GM12872 (cell line): Measurements from ENCODE around the gene AVPR2.

Experiments used
- TF ChIP-seq, protein P1 (sequence below): IDR thresholded peaks from 3 replicates; pipeline ENCODE4 v1.5.1; 2011; ENCODE audit warnings: low read depth, mild to moderate bottlenecking, low read length, moderate library complexity; ENCODE audit not compliant: insufficient read depth

Gene AVPR2

DNA sequence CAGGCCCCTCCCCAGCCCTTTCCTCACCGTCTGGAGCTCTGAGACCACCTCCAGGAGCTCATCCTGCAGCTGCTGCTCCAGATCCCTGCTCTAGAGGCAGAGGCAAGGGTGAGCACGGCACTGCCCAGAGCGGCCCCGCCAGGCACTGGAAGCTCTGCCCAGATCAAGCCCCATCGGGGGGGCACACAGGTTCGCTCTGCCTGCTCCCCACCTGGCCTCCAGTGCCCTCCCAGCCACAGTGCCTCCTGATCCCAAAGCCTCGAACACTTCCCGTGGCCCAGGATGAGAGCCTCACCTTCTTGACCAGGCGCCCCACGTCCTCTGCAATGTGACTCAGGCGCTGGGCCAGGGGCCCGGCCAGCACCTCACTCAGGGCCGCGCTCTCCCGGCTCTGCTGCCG lies 16.6 kb downstream of the AVPR2 start:
- TF ChIP-seq, protein P1, sequence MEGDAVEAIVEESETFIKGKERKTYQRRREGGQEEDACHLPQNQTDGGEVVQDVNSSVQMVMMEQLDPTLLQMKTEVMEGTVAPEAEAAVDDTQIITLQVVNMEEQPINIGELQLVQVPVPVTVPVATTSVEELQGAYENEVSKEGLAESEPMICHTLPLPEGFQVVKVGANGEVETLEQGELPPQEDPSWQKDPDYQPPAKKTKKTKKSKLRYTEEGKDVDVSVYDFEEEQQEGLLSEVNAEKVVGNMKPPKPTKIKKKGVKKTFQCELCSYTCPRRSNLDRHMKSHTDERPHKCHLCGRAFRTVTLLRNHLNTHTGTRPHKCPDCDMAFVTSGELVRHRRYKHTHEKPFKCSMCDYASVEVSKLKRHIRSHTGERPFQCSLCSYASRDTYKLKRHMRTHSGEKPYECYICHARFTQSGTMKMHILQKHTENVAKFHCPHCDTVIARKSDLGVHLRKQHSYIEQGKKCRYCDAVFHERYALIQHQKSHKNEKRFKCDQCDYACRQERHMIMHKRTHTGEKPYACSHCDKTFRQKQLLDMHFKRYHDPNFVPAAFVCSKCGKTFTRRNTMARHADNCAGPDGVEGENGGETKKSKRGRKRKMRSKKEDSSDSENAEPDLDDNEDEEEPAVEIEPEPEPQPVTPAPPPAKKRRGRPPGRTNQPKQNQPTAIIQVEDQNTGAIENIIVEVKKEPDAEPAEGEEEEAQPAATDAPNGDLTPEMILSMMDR = no peak

DNA sequence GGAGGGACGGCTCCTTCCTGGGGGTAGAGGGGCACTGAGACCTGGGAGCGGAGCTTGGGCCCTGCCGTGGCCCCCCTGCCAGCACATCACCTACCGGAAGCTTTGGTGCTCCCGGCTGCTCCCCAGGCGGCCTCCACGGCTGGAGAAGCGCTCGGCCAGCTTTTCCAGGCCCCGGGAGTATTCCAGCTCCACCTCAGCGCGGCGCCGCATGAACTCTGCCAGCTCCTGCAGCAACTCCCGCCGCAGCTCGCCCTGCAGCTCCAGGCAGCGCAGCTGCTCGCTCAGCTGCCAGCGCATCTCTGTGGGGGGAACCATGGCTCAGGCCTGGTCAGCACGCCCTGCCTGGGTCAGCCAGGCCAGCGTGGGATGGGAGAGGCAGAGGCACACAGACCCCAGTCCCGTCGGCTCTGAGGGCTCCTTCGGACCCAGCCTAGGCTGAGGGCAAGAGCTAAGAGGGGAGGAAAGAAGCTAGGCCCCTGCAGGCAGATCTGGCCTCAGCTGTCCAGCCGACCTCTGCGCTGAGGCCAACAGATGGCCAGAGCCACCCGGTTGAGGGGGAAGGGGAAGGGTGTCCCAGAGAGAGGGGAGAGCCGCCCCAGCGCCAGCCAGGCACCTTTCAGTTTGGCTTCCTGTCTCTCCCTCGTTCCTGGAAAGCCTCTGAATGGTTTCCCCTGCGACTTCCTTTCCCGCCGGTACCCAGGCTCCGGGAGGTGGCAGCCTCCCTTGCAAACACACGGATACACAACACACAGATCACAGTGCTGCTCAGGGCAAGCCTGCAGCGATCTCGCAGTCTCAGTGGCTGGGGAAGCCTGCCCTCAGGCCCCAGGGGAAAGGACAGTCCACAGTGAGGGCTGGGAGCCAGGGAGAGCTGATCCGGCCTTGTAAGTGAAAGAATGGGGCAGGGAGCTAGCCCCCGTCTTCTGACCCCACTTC lies 17.3 kb downstream of the AVPR2 start:
- TF ChIP-seq, protein P1 = no peak

DNA sequence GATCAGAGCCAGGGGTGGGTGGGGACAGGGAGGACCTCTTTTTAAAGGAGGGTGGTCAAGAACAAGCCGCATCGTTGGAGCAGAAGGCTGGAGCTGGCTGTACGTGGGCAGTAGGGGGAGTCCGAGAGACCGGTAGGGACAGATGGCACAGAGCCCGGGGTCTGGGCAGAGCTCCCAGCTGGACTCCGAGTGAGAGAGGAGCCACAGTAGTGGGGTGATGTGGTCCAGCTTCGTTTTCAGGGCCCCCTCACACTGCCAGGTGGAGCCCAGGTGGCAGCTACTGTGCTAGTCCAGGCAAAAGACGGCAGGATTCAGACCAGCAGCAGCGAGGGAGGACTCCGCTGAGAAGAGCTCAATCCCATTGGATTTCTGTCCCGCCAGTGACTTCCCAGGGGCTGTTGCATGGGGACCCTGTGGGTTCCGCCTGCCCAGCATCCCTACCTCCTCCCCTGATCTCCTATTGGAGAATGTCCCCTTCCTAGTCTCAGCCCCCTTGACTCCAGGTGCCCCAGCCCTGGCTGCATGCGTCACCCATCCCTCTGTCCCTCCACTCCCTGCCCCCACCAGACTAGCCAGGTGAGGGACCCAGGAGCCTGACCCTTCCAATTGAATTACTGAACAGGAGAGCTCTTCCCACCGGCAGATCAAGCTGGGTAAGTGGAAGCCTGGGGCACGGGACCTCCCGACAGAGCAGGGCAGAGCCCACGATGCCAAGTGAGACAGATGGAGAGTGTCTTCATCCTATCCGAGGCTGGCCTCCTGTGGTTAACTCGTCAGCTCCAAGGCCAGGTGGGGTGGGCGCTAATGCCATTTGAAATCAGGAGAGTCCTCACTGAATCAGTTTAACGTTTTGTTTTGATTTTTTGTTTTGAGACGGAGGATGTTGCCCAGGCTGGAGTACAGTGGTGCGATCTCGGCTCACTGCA lies 18.7 kb downstream of the AVPR2 start:
- TF ChIP-seq, protein P1 = peak; percentile 41; the same call in 2 of the 3 replicates

DNA sequence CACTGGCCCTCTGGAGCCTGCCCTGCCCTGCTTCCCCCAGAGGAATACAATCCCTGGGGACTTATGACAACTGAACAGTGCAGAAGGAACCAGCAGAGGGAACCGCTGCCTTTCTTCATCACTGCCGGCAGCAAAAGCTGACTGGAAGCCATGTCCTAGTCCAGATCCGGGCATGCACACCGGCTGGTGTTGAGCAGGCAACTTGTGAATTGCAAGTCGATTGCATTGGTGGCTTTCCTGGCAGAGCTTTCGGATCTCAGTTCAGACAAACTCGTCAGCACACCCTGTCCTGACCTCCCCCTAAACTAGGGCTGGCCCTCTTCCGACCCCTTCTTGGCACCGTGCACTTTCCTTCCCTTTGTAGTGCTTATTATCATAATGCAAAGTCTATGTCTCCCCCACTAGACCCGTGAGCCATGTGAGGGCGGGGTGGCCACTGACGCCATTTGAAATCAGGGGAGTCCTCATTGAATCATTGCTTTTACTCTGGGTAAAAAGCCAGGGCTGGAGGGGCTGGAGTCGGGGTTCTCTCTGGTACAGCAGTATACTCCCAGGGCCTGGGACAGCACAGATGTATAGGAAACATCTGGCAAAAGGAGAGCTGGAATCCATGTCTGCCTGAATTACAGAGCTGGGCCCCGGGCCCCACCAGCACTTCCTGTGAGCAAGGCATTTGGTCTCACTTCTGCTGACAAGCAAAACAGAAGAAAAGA lies 19.8 kb downstream of the AVPR2 start:
- TF ChIP-seq, protein P1 = peak; percentile 36; the same call in 2 of the 3 replicates

DNA sequence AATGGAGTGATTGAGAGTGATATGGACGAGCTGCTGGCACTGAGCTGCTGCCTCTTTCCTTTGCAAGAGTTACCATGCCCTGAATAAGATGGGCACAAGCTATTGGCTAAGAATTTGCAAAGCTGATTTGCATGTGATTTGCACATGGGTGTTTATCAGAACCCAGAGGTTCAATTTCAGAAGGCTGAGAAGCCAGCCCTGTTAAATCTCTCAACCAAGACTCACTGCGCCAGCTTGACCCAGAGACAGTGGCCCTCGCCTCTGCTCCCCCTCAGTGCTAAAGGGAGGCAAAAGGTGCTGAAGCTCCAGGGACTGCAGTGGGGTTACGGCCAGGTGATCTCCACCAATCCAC lies 20.9 kb downstream of the AVPR2 start:
- TF ChIP-seq, protein P1 = no peak

DNA sequence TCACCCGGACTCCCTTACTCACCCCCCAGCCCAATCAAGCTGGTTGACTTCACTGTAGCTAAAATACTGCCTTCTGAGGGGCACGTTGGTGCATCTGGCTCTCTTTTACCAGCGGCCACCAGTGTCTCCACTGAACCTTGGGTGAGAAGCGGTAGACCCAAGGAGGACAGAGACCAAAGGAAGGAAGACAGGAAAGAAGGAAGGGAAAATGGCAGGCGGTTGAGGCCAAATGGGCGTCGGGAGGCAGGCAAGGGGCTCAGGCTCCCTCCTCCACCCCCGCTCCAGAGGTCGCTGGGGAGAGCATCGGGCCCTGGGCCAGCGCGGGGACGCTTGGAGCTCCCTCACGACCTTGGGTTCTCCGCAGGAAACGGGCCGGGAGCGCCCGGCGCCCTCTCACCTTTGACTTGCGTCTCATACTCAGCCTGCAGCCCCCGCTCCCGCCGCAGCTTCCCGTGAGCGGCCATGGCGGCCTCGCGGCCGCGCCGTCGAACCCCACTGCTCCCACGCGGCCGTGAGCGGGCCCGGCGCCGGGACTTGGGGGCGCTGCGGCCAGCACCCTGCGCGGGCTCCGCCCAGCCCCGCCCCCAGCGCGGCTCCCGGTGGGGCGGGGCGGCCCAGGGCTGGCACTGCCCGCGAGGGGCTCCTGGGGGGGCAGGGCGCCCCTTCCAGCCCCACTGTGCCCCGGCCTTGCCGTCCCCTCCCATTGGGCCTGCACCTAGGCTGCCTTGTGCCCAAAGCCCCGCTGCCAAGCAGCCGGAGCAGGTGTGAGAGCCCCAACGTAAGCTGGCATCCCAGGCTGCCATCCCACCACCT lies 21.5 kb downstream of the AVPR2 start, which contains the start of gene ARHGAP4:
Gene ARHGAP4, minus strand, starts transcription at position 526 of the 813 bp plus-strand sequence. Its CDS starts 62 bp downstream, at position 464.
- TF ChIP-seq, protein P1 = no peak
